ENCODE data around the gene MEIS1.

The MEIS1 gene

GRCh38 chr2:66433945-66434678 lies 813 bp upstream of the MEIS1 start:
- H3K27ac ChIP-seq (replicated peaks; ENCODE audit: low read length), result peak overlapping the region; percentile 91
- peak overlapping the region; percentile 64 for H4K91ac ChIP-seq (ENCODE audit: low read depth, low read length, poor library complexity)
- H3K4me3 ChIP-seq (ENCODE audit: low read length in 2 of 2), result peak overlapping the region; percentile 65 to 80
- peak overlapping the region; percentile 40 for H3K23ac ChIP-seq (ENCODE audit: low read depth, low read length, poor library complexity)
- H3K4ac ChIP-seq (ENCODE audit: low read length), result peak overlapping the region; percentile 67
- H3K14ac ChIP-seq (ENCODE audit: low read length), result no peak overlapping the region
- peak overlapping the region; percentile 97 for H3K18ac ChIP-seq (ENCODE audit: low read length)
- no peak for DNase-seq (ENCODE audit: low spot score)
- peaks cover 0 to 7% of the 10 kb centered on the region in 2 donors for H3K36me3 ChIP-seq (replicated peaks in 1 of 2; ENCODE audit: control insufficient read depth in 2 of 2, insufficient read depth in 2 of 2, low read length in 2 of 2)
- peaks cover 6 to 17% of the 10 kb centered on the region in 2 donors for H3K4me1 ChIP-seq (ENCODE audit: control insufficient read depth in 2 of 2, insufficient read depth in 1 of 2, low read depth in 1 of 2, low read length in 2 of 2)
- H2BK15ac ChIP-seq (ENCODE audit: low read length), result peak overlapping the region; percentile 70
- H4K8ac ChIP-seq (ENCODE audit: low read depth, low read length), result no peak overlapping the region
- peak overlapping the region; percentile 76 for H2BK120ac ChIP-seq (ENCODE audit: low read depth, low read length)
- H3K4me2 ChIP-seq (ENCODE audit: insufficient read depth, low read length, poor library complexity, severe bottlenecking), result peak overlapping the region; percentile 92
- H3K9me3 ChIP-seq (replicated peaks in 1 of 2; ENCODE audit: control insufficient read depth in 2 of 2, insufficient read depth in 1 of 2, low read depth in 1 of 2, low read length in 2 of 2), result no peaks in the 10 kb centered on the region
- peak overlapping the region; percentile 82 for H2BK5ac ChIP-seq (ENCODE audit: low read length)
- peak overlapping the region; percentile 67 for H3K9ac ChIP-seq (ENCODE audit: low read depth, low read length, poor library complexity)
- peaks cover 0 to 15% (median 0%) of the 10 kb centered on the region in 3 experiments for H3K27me3 ChIP-seq (ENCODE audit: control insufficient read depth in 3 of 3, insufficient read depth in 3 of 3, low read depth in 1 of 3, low read length in 3 of 3)
- H2BK12ac ChIP-seq (ENCODE audit: low read length), result no peak overlapping the region
- no CpG with 5 or more reads among the region's 61 CpGs for WGBS, 2 donors (ENCODE audit: extremely low coverage in 2 of 2, insufficient read length in 2 of 2, insufficient replicate concordance in 1 of 2)
- no peaks in the 10 kb centered on the region for H3K79me1 ChIP-seq (ENCODE audit: low read depth, low read length)
- H2AFZ ChIP-seq (ENCODE audit: low read length), result peak overlapping the region; percentile 84
- H2AK5ac ChIP-seq (ENCODE audit: low read depth, low read length), result peak overlapping the region; percentile 96

GRCh38 chr2:66435549-66435875 lies 587 bp downstream of the MEIS1 start:
- H3K4ac ChIP-seq (ENCODE audit: low read length), result no peak overlapping the region
- H3K9ac ChIP-seq (ENCODE audit: low read depth, low read length, poor library complexity), result no peak overlapping the region
- H2BK12ac ChIP-seq (ENCODE audit: low read length), result no peak overlapping the region
- no peaks in the 10 kb centered on the region for H3K9me3 ChIP-seq (replicated peaks in 1 of 2; ENCODE audit: control insufficient read depth in 2 of 2, insufficient read depth in 1 of 2, low read depth in 1 of 2, low read length in 2 of 2)
- H3K27ac ChIP-seq (replicated peaks; ENCODE audit: low read length), result no peak overlapping the region
- no peak overlapping the region for H2AK5ac ChIP-seq (ENCODE audit: low read depth, low read length)
- H4K91ac ChIP-seq (ENCODE audit: low read depth, low read length, poor library complexity), result no peak overlapping the region
- H3K36me3 ChIP-seq (replicated peaks in 1 of 2; ENCODE audit: control insufficient read depth in 2 of 2, insufficient read depth in 2 of 2, low read length in 2 of 2), result peaks cover 0 to 17% of the 10 kb centered on the region in 2 donors
- no peak overlapping the region for H2BK120ac ChIP-seq (ENCODE audit: low read depth, low read length)
- H3K4me1 ChIP-seq (ENCODE audit: control insufficient read depth in 2 of 2, insufficient read depth in 1 of 2, low read depth in 1 of 2, low read length in 2 of 2), result peaks cover 13 to 28% of the 10 kb centered on the region in 2 donors
- H3K4me3 ChIP-seq (ENCODE audit: low read length in 2 of 2), result peak overlapping the region; percentile 65 to 80
- H3K27me3 ChIP-seq (ENCODE audit: control insufficient read depth in 3 of 3, insufficient read depth in 3 of 3, low read depth in 1 of 3, low read length in 3 of 3), result peaks cover 0 to 26% (median 0%) of the 10 kb centered on the region in 3 experiments
- WGBS, 2 donors (ENCODE audit: extremely low coverage in 2 of 2, insufficient read length in 2 of 2, insufficient replicate concordance in 1 of 2), result no CpG with 5 or more reads among the region's 15 CpGs
- no peak overlapping the region for H3K23ac ChIP-seq (ENCODE audit: low read depth, low read length, poor library complexity)
- no peak overlapping the region for H4K8ac ChIP-seq (ENCODE audit: low read depth, low read length)
- no peak overlapping the region for H3K14ac ChIP-seq (ENCODE audit: low read length)
- no peaks in the 10 kb centered on the region for H3K79me1 ChIP-seq (ENCODE audit: low read depth, low read length)
- no peak overlapping the region for H2BK15ac ChIP-seq (ENCODE audit: low read length)
- DNase-seq (ENCODE audit: low spot score), result no peak
- H2BK5ac ChIP-seq (ENCODE audit: low read length), result no peak overlapping the region
- H2AFZ ChIP-seq (ENCODE audit: low read length), result no peak overlapping the region
- peak overlapping the region; percentile 92 for H3K4me2 ChIP-seq (ENCODE audit: insufficient read depth, low read length, poor library complexity, severe bottlenecking)
- no peak overlapping the region for H3K18ac ChIP-seq (ENCODE audit: low read length)

- Histone ChIP-seq H3K14ac (ENCODE audit: low read length) (no peak overlapping the region), H3K79me1 (ENCODE audit: low read depth, low read length) (no peaks in the 10 kb centered on the region), H3K4ac (ENCODE audit: low read length) (no peak overlapping the region), H4K8ac (ENCODE audit: low read depth, low read length) (no peak overlapping the region), H4K91ac (ENCODE audit: low read depth, low read length, poor library complexity) (no peak overlapping the region), H3K36me3 (replicated peaks in 1 of 2; ENCODE audit: control insufficient read depth in 2 of 2, insufficient read depth in 2 of 2, low read length in 2 of 2) (peaks cover 0 to 17% of the 10 kb centered on the region in 2 donors), H2AFZ (ENCODE audit: low read length) (no peak overlapping the region), H3K4me2 (ENCODE audit: insufficient read depth, low read length, poor library complexity, severe bottlenecking) (no peak overlapping the region), H3K23ac (ENCODE audit: low read depth, low read length, poor library complexity) (no peak overlapping the region), H3K27ac (replicated peaks; ENCODE audit: low read length) (no peak overlapping the region), H2BK120ac (ENCODE audit: low read depth, low read length) (no peak overlapping the region), H3K27me3 (ENCODE audit: control insufficient read depth in 3 of 3, insufficient read depth in 3 of 3, low read depth in 1 of 3, low read length in 3 of 3) (peaks cover 0 to 31% (median 0%) of the 10 kb centered on the region in 3 experiments), H2AK5ac (ENCODE audit: low read depth, low read length) (no peak overlapping the region), H3K4me3 (ENCODE audit: low read length in 2 of 2) (peak overlapping the region in 1 of 2 donors; percentile 65), H3K9ac (ENCODE audit: low read depth, low read length, poor library complexity) (no peak overlapping the region), H2BK12ac (ENCODE audit: low read length) (no peak overlapping the region), H3K9me3 (replicated peaks in 1 of 2; ENCODE audit: control insufficient read depth in 2 of 2, insufficient read depth in 1 of 2, low read depth in 1 of 2, low read length in 2 of 2) (no peaks in the 10 kb centered on the region), H3K18ac (ENCODE audit: low read length) (no peak overlapping the region), H3K4me1 (ENCODE audit: control insufficient read depth in 2 of 2, insufficient read depth in 1 of 2, low read depth in 1 of 2, low read length in 2 of 2) (peaks cover 16 to 29% of the 10 kb centered on the region in 2 donors), H2BK15ac (ENCODE audit: low read length) (no peak overlapping the region), H2BK5ac (ENCODE audit: low read length) (no peak overlapping the region)
- no CpG with 5 or more reads among the region's 2 CpGs for WGBS, 2 donors (ENCODE audit: extremely low coverage in 2 of 2, insufficient read length in 2 of 2, insufficient replicate concordance in 1 of 2)
- no peak for DNase-seq (ENCODE audit: low spot score)
These were observed 1.0 kb downstream of the MEIS1 start for GRCh38 chr2:66435963-66436362.

- no peaks in the 10 kb centered on the region for H3K9me3 ChIP-seq (replicated peaks in 1 of 2; ENCODE audit: control insufficient read depth in 2 of 2, insufficient read depth in 1 of 2, low read depth in 1 of 2, low read length in 2 of 2)
- H4K8ac ChIP-seq (ENCODE audit: low read depth, low read length), result no peak overlapping the region
- peaks cover 0 to 21% of the 10 kb centered on the region in 2 donors for H3K36me3 ChIP-seq (replicated peaks in 1 of 2; ENCODE audit: control insufficient read depth in 2 of 2, insufficient read depth in 2 of 2, low read length in 2 of 2)
- no peak for DNase-seq (ENCODE audit: low spot score)
- no peaks in the 10 kb centered on the region for H3K79me1 ChIP-seq (ENCODE audit: low read depth, low read length)
- H2AFZ ChIP-seq (ENCODE audit: low read length), result no peak overlapping the region
- no peak overlapping the region for H3K14ac ChIP-seq (ENCODE audit: low read length)
- no peak overlapping the region for H2AK5ac ChIP-seq (ENCODE audit: low read depth, low read length)
- H3K27me3 ChIP-seq (ENCODE audit: control insufficient read depth in 3 of 3, insufficient read depth in 3 of 3, low read depth in 1 of 3, low read length in 3 of 3), result peaks cover 0 to 37% (median 0%) of the 10 kb centered on the region in 3 experiments
- no peak overlapping the region for H2BK15ac ChIP-seq (ENCODE audit: low read length)
- no peak overlapping the region for H3K18ac ChIP-seq (ENCODE audit: low read length)
- H2BK120ac ChIP-seq (ENCODE audit: low read depth, low read length), result no peak overlapping the region
- no peak overlapping the region for H4K91ac ChIP-seq (ENCODE audit: low read depth, low read length, poor library complexity)
- peaks cover 16 to 33% of the 10 kb centered on the region in 2 donors for H3K4me1 ChIP-seq (ENCODE audit: control insufficient read depth in 2 of 2, insufficient read depth in 1 of 2, low read depth in 1 of 2, low read length in 2 of 2)
- no peak overlapping the region for H3K27ac ChIP-seq (replicated peaks; ENCODE audit: low read length)
- no peak overlapping the region for H3K9ac ChIP-seq (ENCODE audit: low read depth, low read length, poor library complexity)
- no peak overlapping the region for H2BK12ac ChIP-seq (ENCODE audit: low read length)
- peak overlapping the region in 1 of 2 donors; percentile 65 for H3K4me3 ChIP-seq (ENCODE audit: low read length in 2 of 2)
- peak overlapping the region; percentile 36 for H3K4me2 ChIP-seq (ENCODE audit: insufficient read depth, low read length, poor library complexity, severe bottlenecking)
- H3K4ac ChIP-seq (ENCODE audit: low read length), result no peak overlapping the region
- no peak overlapping the region for H2BK5ac ChIP-seq (ENCODE audit: low read length)
- WGBS, 2 donors (ENCODE audit: extremely low coverage in 2 of 2, insufficient read length in 2 of 2, insufficient replicate concordance in 1 of 2), result no CpG with 5 or more reads among the region's 2 CpGs
- no peak overlapping the region for H3K23ac ChIP-seq (ENCODE audit: low read depth, low read length, poor library complexity)
These were observed 1.7 kb downstream of the MEIS1 start for GRCh38 chr2:66436581-66437001.

Data from neuronal stem cell (in vitro differentiated cells).